ENCODE results near the gene PCSK4.
"Not testable (repeated sequence)": the region's sequence is repeated elsewhere in the genome, so short reads cannot be mapped to it uniquely, and the experiment has no call there.

The PCSK4 gene

DNA sequence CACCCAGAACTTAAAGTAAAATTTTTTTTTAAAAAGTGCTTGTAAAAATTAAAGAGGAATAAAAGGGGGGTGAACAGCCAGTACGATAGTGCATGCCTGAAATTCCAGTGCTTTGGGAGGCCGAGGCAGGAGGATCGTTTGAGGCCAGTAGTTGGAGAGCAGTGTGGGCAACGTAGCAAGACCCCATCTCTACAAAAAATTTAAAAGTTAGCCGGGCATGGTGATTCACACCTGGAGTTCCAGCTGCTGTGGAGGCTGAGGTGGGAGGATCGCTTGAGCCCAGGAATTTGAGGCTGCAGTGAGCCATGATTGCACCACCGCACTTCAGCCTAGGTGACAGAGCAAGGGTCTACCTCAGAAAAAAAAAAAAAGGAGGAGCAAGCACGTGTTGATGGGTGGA, 14.9 kb upstream of the PCSK4 start:
- DNase-seq (ENCODE audit: low read depth, low spot score) = no peak

DNA sequence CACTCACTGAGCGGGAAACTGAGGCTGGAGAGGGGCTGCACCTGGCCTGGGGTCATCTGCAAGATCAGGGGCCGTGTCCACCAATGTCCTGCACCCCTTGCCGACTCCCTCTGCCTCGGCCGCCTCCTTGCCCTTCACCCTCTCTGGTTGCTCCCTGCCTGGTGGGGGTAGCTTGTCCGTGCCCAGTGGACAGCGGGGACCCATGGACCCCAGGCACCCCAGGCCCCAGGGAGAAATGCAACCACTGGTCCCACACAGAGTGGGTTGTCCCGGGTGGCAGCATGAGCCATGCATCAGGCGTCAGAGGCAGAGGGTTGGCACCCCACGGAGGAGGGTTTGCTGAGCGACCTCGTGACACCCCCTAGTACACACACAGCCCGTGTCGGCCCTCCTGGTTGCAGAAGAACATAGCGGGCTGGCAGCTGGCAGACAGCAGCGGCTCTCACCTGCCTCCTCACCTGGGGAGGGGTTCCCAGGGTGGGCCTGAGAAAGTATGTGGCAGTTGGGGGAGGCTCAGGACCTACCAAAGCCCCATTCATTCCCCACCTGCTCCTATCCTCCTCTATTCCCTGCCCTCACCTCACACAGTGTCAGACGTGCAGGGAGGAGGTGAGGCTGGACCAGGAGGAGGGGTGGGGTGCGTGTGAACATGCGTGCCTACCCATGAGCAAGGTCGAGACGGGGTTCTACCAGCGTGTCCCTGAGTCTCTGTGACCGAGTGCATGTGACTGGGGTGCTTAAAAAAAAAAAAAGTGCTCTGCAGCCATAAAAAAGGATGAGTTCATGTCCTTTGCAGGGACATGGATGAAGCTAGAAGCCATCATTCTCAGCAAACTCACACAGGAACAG, 14.0 kb upstream of the PCSK4 start:
- no peak for DNase-seq (ENCODE audit: low read depth, low spot score)

DNA sequence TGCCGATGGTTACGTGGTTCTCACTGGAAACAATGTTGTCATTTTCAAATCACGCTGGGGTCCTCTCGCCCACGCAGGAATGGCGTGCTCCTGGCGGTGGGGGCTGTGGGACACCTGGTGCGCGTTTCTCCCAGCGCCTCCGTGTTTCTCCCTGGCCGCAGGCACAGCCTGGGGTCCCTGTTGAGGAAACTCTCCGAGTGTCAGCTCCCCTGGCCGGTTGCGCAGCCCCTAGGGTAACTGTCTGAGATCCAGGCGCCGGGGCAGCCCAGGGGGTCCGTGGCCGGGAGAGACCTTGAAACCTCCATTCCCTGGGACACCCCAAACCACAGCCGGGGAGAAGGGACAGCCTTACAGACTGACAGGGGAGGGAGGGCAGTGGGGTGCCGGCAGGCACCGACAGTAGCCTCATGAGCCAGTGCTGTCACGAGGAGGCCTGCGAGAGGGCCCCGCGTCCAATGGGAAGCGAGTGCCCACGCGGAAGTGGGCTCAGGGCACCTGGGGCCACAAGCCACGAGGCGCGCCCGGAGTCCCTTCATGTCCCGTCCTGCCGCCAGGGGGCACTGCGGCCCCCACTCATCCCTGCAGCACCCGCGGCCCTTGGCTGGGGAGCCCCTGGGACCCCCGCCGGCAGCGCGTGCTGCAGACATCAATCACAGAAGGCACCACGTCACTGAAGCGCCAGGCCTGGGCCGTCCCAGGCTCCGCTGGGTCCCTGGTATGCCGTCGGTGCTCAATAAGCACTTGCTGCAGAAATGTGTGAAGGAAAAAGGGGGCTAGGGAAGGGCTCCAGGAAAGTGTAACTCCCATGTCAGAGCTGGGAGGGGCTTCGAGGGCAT, 13.2 kb upstream of the PCSK4 start:
- peak; percentile 34 for DNase-seq (ENCODE audit: low read depth, low spot score)

DNA sequence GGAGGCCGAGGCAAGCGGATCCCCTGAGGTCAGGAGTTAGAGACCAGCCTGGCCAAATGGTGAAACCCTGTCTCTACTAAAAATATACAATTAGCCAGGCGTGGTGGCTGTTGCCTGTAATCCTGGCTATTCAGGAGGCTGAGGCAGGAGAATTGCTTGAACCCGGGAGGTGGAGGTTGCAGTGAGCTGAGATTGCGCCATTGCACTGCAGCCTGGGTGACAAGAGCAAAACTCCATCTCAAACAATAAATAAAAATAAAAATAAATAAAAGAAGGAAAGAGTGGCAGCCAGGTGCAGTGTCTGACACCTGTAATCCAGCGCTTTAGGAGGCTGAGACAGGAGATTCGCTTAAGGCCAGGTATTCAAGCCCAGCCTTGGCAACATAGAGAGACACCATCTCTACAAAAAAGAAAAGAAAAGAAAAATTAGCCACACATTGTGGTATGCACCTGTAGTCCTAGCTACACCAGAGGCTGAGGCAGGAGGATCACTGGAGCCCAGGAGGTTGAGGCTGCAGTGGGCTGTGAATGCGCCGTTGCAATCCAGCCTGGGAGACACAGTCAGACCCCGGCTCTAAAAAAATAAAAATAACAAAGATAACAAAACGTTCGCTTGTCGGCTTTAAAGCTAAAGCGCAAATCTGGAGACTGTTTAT, 12.4 kb upstream of the PCSK4 start:
- no peak for DNase-seq (ENCODE audit: low read depth, low spot score)

DNA sequence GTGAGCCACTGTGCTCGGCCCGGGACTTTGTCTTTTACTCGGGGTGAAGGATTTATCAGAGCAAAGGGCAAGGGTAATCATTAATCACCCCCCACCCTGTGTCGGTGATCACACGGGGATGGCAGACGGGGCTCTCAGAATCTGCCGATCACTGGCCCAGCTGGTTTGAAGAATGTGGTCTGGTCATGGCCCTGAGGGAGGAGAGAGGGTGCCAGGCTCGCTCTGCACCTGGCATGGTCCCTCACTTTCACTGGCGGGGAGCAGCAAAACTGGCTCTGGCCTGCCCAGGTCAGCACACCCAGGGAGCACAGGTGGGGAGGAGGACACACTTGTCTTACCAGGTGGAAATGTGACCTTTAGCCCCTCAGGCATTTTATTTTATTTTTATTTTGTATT, 11.0 kb upstream of the PCSK4 start:
- no peak for DNase-seq (ENCODE audit: low read depth, low spot score)

DNA sequence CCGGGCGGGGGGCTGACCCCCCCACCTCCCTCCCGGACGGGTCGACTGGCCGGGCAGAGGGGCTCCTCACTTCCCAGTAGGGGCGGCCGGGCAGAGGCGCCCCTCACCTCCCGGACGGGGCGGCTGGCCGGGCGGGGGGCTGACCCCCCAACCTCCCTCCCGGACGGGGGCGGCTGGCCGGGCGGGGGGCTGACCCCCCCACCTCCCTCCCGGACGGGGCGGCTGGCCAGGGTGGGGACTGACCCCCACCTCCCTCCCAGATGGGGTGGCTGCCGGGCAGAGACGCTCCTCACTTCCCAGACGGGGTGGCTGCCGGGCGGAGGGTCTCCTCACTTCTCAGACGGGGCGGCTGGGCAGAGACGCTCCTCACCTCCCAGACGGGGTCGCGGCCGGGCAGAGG, 9.1 kb upstream of the PCSK4 start:
- DNase-seq (ENCODE audit: low read depth, low spot score) = not testable (repeated sequence)

DNA sequence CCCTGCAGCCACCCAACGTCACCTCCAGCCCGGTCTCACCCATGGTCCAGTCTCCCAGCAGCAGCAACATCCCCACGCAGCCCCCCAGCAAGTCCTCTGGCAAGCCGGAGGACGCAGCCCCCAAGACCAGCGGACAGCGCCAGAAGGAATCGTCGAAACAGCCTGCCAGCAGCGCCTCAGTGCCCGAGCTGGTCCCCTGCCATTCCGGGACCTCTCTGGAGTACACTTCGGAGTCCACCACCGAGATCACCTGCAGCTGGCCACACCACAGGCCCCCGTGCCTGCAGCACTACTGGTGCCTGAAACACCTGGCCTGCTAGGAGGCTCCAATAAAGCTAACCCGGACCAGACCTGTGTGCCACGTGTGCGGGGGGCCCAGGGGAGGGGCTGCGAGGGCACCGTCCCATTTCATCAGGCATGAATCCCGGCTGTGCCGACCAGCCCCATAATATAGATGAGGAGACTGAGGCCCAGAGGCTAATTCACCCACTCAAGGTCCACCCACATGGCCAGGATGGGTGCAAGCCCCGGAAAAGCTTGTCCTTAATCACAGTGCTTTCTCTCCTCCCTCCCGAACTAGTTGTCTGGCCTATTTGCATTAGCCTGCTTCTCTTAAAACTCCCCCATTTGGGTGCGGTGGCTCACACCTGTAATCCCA, 7.6 kb upstream of the PCSK4 start:
- DNase-seq (ENCODE audit: low read depth, low spot score) = no peak

DNA sequence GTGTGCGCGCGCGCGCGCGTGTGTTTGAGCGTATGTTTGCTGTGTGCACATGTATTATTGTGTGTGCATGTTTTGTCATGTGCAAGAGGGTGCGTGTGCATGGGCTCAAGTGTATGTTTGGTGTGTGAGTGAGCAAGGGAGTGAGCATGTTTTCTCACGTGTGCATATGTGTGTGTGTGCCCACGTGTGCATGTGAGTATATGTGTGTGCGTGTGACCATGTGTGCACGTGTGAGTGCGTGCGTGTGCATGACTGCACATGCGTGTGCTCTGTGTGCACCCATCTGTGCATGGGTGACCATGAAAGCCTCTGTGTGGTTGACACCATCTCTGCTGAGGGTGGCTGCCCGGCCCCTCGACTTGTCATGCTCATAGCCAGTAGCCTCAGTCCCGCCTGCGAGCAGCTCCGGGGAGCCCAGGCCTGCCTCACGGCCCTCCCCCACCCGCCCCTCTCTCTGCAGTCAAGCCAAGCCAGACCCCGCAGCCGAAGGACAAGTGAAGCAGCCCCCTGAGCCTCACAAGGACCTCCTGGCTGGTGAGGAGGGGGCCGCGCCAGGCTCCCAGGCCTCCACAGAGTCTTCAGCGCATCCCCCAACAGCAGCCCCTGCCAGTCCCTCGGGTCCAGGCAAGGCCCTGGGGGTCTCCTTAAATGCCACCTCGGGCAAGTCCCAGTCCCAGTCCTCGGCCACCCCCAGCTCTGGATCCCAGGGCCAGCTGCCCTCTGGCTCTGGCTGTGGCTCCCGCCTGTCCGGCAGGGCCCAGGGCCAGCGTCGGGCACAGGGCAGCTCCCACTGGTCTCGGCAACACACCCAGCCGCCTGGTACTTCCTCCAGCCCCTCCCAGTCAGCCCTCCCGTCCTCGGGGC, 6.8 kb upstream of the PCSK4 start:
- DNase-seq (ENCODE audit: low read depth, low spot score) = no peak

DNA sequence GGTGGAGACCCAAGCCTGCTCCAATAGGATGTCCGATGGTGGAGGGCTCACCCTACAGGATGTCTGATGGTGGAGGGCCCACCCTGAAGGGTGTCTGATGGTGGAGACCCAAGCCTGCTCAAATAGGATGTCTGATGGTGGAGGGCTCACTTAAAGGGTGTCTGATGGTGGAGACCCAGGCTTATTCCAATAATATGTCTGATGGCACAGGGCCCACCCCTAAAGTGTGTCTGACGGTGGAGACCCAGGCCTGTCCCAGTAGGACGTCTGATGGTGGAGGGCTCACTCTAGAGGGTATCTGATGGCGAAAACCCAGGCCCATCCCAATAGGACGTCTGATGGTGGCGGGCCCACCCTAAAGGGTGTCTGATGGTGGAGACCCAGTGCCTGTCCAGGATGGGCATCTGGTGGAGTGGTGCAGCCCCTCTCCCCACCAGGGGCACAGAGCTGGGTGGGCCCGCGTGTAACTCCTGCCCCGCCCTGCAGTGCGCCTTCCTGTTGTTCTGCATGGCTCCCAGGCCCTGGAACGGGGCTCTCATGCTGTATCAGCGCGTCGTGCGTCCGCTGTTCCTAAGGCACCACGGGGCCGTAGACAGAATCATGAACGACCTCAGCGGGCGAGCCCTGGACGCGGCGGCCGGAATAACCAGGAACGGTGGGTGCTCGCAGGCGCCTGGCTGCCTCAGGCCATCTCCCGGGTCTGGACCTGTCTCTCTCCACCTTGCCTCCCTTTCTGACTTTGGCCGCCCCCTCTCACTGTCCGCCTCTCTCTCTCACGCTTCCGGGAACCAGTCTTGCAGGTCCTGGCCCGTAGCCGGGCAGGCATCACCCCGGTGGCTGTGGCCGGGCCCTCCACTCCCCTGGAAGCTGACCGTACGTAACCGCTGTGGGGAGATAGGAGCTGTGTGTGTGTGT, 5.9 kb upstream of the PCSK4 start:
- no peak for DNase-seq (ENCODE audit: low read depth, low spot score)

DNA sequence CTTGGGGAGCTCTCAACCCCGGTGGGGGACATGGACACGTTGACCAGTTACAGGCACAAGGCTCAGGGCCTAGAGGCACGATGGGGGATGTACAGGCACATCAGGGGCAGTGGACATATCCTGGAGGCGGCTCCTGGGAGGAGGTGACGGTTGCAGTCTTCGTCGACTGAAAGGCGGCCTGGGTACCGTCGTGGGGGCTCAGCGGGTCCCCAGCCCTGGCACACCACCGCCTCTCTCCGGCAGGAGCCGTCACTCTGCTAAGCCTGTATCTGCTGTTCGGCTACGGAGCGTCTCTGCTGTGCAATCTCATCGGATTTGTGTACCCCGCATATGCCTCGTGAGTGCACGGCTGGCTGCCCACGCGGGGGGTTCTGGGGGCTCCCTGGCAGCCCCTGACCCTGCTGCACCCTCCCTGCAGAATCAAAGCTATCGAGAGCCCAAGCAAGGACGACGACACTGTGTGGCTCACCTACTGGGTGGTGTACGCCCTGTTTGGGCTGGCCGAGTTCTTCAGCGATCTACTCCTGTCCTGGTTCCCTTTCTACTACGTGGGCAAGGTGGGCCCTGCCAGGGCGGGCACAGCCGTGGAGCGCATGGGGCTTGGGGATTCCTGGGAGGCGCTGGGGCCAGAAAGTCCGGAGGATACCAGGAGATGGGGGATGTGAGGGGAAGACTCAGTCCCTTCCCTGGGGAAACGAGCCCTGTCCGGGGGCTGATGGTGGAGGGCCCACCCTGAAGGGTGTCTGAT, 5.1 kb upstream of the PCSK4 start:
- no peak for DNase-seq (ENCODE audit: low read depth, low spot score)

DNA sequence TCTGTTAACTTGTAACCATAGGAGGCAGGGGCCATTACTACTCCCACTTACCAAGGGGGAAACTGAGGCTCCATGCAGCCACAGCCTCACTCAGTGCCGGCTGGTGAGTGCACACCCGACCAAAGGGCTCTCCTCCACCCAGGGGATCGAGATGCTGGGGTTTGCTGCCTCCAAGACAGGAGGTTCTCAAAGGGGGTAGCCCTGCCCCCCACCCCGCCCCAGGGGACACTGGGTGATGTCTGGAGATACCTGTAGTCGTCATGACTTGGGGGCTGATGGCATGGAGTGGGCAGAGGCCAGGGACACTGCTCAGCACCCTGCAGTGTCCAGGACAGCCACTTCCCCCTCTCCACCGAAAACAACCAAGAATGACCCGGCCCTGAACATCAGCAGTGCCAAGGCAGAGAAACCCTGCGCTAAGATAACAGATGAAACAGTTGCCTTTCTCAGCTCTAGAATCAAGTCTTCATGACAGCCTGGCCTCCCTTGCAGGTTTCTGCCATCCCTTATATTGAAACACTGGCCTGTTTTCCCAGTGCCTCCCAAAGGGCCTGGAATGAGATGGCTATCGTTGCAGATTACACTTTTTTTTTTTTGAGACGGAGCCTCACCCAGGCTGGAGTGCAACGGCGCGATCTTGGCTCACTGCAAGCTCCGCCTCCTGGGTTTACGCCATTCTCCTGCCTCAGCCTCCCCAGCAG, 4.1 kb upstream of the PCSK4 start:
- no peak for DNase-seq (ENCODE audit: low read depth, low spot score)

DNA sequence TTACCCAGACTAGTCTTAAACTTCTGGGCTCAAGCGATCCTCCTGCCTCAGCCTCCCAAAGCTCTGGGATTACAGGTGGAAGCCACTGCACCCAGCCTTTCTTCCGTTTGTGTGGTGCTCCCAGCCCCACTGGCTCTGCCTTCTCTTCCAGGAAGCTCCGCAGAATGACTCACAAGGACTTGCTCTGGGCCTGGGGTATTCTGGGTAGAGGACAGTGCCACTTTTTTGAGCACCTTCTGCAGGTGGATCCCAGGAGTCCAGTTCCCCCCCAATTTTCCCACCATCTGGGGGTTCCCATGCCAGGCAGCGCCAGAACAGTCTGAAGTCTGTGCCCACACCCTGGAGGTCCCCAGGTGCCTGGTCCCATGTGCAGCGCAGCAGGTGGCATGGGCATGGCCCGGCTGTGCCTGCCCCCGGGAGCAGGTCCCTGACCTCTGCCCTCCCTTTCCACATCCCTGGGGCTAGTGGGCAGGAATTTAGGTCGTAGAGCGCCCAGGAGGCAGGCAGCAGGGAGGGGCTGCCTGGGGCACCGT, 2.4 kb upstream of the PCSK4 start:
- DNase-seq (ENCODE audit: low read depth, low spot score) = no peak

DNA sequence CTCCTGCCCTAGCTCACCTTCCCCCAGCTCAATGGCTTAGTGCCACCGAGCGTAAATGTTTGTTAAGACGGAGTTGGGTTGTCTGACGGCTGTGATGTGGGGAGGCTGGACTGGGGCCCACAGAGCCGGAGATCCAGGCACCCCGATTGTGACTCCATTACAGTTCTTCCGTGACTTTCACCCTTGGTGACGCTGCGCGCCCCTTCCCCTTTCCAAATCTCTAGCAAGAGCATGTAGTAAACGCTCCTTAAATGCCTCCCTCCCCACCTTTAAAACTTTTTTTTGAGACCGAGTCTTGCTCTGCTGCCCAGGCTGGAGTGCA, 1.7 kb upstream of the PCSK4 start:
- DNase-seq (ENCODE audit: low read depth, low spot score) = no peak

DNA sequence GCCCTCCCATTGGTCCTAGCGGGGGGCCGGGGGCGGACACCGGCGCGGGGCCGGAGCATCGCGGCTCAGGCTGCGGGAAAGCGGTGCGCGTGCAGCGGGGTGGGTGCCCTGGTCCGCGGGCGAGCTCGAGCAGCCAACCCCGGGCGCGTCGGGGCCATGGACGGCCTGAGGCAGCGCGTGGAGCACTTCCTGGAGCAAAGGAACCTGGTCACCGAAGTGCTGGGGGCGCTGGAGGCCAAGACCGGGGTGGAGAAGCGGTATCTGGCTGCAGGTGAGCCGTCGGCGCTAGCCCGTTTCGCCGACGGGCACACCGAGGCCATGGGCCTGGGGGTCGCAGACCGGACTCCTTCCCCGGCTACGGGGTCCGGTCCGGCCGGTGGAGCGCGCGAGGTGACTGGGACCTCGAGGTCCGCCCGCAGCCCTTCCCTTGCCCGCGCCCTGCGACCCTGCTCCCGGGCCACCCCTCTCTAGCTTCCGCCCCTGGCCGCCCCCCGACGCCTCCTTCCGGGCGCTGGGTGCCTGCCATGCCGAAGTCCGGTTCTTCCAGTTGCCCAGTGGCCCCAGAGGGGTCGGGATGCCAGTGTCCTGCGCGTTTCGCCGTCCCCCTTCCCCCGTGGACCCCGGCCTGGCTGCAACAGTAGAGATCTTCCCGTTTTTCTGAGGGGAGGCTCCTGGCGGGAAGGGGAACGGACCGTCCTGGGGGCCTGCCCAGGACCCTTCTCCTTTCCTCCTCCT, 1.1 kb upstream of the PCSK4 start, which contains the start of gene REEP6:
TSS of gene REEP6 (plus strand) at position 68 of the 735 bp plus-strand sequence. CDS start at position 157, 89 bp downstream.
- DNase-seq (ENCODE audit: low read depth, low spot score) = no peak

DNA sequence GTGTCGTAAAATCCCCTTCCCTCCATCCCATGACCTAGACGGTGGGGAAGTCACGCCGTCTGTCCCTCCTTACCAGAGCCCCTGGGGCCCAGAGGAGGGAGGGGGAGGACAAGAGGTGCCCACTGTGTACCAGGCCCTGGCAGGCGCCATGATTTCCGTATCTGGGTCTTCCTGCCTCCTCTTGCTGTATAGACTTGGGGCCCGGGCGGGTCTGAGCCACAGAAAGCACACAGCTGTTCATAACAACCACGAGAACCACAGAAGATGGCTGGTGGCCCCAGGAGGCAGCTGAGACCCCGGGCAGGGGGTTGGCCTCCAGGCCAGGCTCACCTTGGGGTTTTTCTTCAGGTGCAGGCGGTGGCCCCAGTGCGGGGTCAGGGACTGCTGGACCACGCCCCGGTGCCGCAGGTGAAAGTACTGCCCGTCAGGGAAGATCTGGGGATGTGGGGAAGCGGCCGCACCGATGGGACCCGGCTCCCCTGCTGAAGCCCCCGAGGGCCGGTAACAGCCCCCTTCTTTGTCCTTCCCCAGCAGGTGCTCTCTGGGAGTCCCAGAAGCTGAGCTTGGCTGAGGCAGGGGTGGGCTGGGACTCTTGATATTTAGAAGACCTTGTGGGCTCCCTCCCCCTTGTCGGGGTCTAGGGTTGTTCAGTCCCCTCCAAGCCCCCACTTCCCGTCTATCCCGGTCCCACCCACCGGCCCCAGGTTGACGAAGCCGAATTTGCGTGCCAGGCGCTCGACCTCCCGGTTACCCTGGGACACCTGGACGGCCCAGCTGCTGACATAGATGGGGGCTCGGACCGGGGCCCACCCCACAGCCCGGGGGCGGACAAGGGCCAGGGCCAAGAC, 463 bp downstream of the PCSK4 start:
- no peak for DNase-seq (ENCODE audit: low read depth, low spot score)

DNA sequence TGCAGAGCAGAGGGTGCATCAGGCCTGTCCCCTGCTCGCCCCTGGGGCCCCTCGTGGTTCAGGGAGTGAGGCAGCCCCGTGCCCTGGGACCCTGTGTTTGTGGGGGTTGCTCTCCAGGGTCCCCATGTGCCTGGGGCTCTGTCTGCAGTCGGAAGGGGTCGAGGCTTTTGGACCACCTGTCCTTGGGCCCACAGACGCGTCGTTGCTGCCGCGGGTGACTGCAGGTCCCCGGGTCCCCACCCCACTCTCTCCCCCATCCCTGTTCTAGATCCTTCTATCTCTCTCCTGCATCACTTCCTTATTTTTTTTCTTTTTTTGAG, 1.9 kb downstream of the PCSK4 start:
- no peak for DNase-seq (ENCODE audit: low read depth, low spot score)

Measured in activated CD4-positive, CD25-positive, alpha-beta regulatory T cell treated with anti-CD3 and anti-CD28 coated beads, Interleukin-2, amount 50 U/mL, for 16 hours (primary cell).